Panc1 (cell line): ENCODE results near the gene APOL6. TPM values are rescaled to one million over a fixed set of nuclear protein-coding genes. Genes with fewer than 3 reads are reported as not detected.

ENCODE experiments used
- ATAC-seq: fragments of 200-7000 bp; cut with Tn5 transposase; 2 replicates; pipeline ENCODE4 v1.9.1; 2020; ENCODE audit warnings: mild to moderate bottlenecking, moderate library complexity
- BruUV-seq: library from RNA; stranded (reverse); fragments of 400-500 nt; replicated peaks from 2 replicates; lab custom pipeline; 2021; lab: Mats Ljungman, UMichigan
- CTCF ChIA-PET: fragments of 300-600 bp; sonication (Branson Sonifier 250); formaldehyde crosslinking; loops from one replicate; lab custom pipeline; 2022; ENCODE audit warnings: antibody characterized with exemption; lab: Charles Lee
- POLR2A ChIA-PET: fragments of 300-600 bp; sonication (Branson Sonifier 250); formaldehyde crosslinking; loops from one replicate; lab custom pipeline; 2022; ENCODE audit warnings: antibody characterized with exemption; lab: Charles Lee
- DNase-seq: peaks from one replicate; pipeline ENCODE4 v3.0.0-alpha.2; 2010; ENCODE audit warnings: low read depth, low spot score
- H3K27ac ChIP-seq: 2 replicates; pipeline ENCODE4 v1.5.1; 2011; ENCODE audit warnings: mild to moderate bottlenecking, low read length, inconsistent platforms
- H3K27me3 ChIP-seq: fragments of 200-500 bp; sonication (Bioruptor generic); 2 replicates; pipeline ENCODE4 v1.6.0; 2014; ENCODE audit warnings: low read length, inconsistent platforms; ENCODE audit not compliant: control insufficient read depth, insufficient read depth
- H3K36me3 ChIP-seq: fragments of 200-500 bp; sonication (Bioruptor generic); 2 replicates; pipeline ENCODE4 v1.5.1; 2014; ENCODE audit warnings: inconsistent platforms, mild to moderate bottlenecking, low read length, moderate library complexity; ENCODE audit not compliant: control insufficient read depth, insufficient read depth
- H3K4me1 ChIP-seq: 2 replicates; pipeline ENCODE4 v1.5.1; 2011; ENCODE audit warnings: inconsistent platforms, mild to moderate bottlenecking, low read length, moderate library complexity; ENCODE audit not compliant: control insufficient read depth, insufficient read depth
- H3K4me3 ChIP-seq, 2 experiments: 2 replicates each; pipeline ENCODE4 v1.5.1; 2011 to 2012; ENCODE audit warnings: low read depth in 2 of 2, low read length in 2 of 2, mild to moderate bottlenecking in 2 of 2, inconsistent platforms in 1 of 2, moderate library complexity in 1 of 2
- H3K9me3 ChIP-seq: fragments of 200-500 bp; sonication (Bioruptor generic); 2 replicates; pipeline ENCODE4 v1.5.1; 2014; ENCODE audit warnings: low read depth, mild to moderate bottlenecking, inconsistent platforms, low read length, moderate library complexity; ENCODE audit not compliant: control insufficient read depth, insufficient read depth
- CTCF ChIP-seq: fragments of 450-650 bp; IDR thresholded peaks from 2 replicates; pipeline ENCODE4 v1.5.1; 2017; ENCODE audit warnings: mild to moderate bottlenecking
- POLR2AphosphoS5 ChIP-seq: IDR thresholded peaks from 2 replicates; pipeline ENCODE4 v1.6.1; 2012; ENCODE audit warnings: mild to moderate bottlenecking, low read depth, low read length, moderate library complexity
- SIN3A ChIP-seq: IDR thresholded peaks from 2 replicates; pipeline ENCODE4 v1.6.1; 2012; ENCODE audit warnings: low read depth, mild to moderate bottlenecking, low read length, moderate library complexity, borderline replicate concordance; ENCODE audit not compliant: insufficient read depth
- TCF7L2 ChIP-seq: IDR thresholded peaks from 2 replicates; pipeline ENCODE4 v1.6.1; 2011; ENCODE audit warnings: mild to moderate bottlenecking, low read depth, low read length, inconsistent platforms
- in situ Hi-C: cut with HindIII; loops from 2 replicates; pipeline ENCODE4 v1.10.0; 2016; ENCODE audit warnings: low sequenced_read_pairs, low pct_unique_long_range_greater_than_20kb
- intact Hi-C: fragments of 100-400 bp; cut with micrococcal nuclease; formaldehyde crosslinking; loops from one replicate; pipeline ENCODE4 v1.10.0; 2022; ENCODE audit not compliant: unreplicated experiment
- total RNA-seq: library from RNA; stranded (reverse); gene quantifications from one replicate; pipeline ENCODE4 v1.2.1, GENCODE V29; 2021; ENCODE audit not compliant: unreplicated experiment
- TF ChIP-seq, protein P1 (sequence below), 2 experiments: IDR thresholded peaks; 2 replicates each; pipeline ENCODE4 v1.6.1; 2011 to 2012; ENCODE audit warnings: low read depth in 2 of 2, control low read depth in 1 of 2, low read length in 1 of 2, mild to moderate bottlenecking in 1 of 2, moderate library complexity in 1 of 2; ENCODE audit not compliant: insufficient read depth in 1 of 2

The APOL6 gene
- total RNA-seq, 1 experiment from 2014 or later = 16.4 TPM

DNA sequence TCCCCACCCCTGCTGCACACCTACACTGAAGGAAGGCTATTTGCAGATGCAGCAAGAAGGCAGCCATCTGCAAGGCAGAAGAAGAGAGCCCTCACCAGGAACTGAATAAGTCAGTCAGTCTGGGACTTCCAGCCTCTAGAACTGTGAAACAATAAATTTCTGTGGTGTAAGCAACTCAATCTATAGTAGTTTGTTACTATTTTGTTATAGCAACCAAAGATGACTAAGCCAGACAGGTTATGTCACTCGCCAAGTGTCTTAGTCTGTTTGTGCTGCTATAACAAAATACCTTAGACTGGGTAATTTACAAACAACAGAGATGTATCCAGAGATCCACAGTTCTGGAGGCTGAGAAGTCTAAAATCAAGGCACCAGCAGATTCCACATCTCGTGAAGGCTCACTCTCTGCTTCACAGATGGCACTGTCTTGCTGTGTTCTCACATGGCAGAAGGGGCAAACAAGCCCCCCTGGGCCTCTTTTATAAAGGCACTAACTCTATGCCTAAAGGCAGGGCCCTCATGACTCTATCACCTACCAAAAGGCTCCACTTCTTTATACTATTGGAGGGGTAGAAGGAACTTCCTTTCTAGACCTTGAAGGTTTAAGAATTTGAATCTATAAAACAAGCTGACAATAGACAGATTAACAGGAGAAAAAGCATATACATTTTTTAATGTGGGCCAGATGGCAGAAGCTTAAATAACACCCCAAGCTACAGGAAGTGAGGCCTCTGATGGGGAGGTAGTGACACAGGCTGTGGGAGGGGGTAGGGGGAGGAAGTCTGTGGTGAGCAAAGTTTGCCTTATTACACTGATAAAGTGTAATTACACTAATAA is 12.3 kb downstream of the APOL6 start:
- intact Hi-C loops = no loop called here
- H3K4me1 ChIP-seq = no peaks in the 10 kb centered on the region
- no peak for DNase-seq
- no peaks in the 10 kb centered on the region for H3K27me3 ChIP-seq
- no peak overlapping the region for H3K27ac ChIP-seq
- BruUV-seq = no TSS peak
- H3K9me3 ChIP-seq = peaks cover 5% of the 10 kb centered on the region; the same call in 1 of the 2 replicates
- ATAC-seq = no peak
- no peaks in the 10 kb centered on the region for H3K36me3 ChIP-seq
- ChIA-PET CTCF (no interaction called here), POLR2A (no interaction called here)
- H3K4me3 ChIP-seq = no peak overlapping the region
- in situ Hi-C loops = no loop called here
- TF ChIP-seq CTCF (no peak), POLR2AphosphoS5 (no peak), TCF7L2 (no peak), SIN3A (no peak)
- TF ChIP-seq, protein P1, sequence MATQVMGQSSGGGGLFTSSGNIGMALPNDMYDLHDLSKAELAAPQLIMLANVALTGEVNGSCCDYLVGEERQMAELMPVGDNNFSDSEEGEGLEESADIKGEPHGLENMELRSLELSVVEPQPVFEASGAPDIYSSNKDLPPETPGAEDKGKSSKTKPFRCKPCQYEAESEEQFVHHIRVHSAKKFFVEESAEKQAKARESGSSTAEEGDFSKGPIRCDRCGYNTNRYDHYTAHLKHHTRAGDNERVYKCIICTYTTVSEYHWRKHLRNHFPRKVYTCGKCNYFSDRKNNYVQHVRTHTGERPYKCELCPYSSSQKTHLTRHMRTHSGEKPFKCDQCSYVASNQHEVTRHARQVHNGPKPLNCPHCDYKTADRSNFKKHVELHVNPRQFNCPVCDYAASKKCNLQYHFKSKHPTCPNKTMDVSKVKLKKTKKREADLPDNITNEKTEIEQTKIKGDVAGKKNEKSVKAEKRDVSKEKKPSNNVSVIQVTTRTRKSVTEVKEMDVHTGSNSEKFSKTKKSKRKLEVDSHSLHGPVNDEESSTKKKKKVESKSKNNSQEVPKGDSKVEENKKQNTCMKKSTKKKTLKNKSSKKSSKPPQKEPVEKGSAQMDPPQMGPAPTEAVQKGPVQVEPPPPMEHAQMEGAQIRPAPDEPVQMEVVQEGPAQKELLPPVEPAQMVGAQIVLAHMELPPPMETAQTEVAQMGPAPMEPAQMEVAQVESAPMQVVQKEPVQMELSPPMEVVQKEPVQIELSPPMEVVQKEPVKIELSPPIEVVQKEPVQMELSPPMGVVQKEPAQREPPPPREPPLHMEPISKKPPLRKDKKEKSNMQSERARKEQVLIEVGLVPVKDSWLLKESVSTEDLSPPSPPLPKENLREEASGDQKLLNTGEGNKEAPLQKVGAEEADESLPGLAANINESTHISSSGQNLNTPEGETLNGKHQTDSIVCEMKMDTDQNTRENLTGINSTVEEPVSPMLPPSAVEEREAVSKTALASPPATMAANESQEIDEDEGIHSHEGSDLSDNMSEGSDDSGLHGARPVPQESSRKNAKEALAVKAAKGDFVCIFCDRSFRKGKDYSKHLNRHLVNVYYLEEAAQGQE (IDR thresholded peaks at IDR 0.05; ENCODE audit: insufficient read depth in 1 of 2, low read depth in 2 of 2, low read length in 1 of 2) = no peak

DNA sequence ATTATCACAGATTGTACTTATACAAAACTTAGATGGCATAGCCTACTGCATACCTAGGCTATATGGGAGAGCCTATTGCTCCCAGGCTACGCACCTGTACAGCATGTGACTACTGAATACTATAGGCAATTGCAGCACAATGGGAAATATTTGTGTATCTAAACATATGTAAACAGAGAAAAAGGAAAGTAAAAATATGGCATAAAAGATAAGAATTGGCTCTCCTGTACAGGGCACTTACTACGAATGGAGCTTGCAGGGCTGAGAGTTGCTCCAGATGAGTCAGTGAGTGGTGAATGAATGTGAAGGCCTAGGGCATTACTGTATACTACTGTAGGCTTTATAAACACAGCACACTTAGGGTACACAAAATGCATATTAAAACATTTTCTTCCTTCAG is 13.2 kb downstream of the APOL6 start:
- ChIA-PET CTCF (no interaction called here), POLR2A (no interaction called here)
- H3K27me3 ChIP-seq = no peaks in the 10 kb centered on the region
- intact Hi-C loops (no loop called here), in situ Hi-C loops (no loop called here)
- BruUV-seq = no TSS peak
- ATAC-seq (no peak), DNase-seq (no peak)
- TF ChIP-seq, protein P1 (IDR thresholded peaks at IDR 0.05; ENCODE audit: insufficient read depth in 1 of 2, low read depth in 2 of 2, low read length in 1 of 2) = no peak
- no peak for TF ChIP-seq CTCF
- no peak for TF ChIP-seq SIN3A
- TF ChIP-seq TCF7L2 = no peak
- TF ChIP-seq POLR2AphosphoS5 = no peak
- no peak overlapping the region for H3K27ac ChIP-seq
- peaks cover 6% of the 10 kb centered on the region; the same call in 1 of the 2 replicates for H3K9me3 ChIP-seq
- H3K4me1 ChIP-seq = no peaks in the 10 kb centered on the region
- no peaks in the 10 kb centered on the region for H3K36me3 ChIP-seq
- H3K4me3 ChIP-seq = no peak overlapping the region
